HPDE6-E6E7 (cell line): ENCODE measurements around the gene UTP15.

Source experiments
- DNase-seq: peaks from one replicate; pipeline ENCODE4 v3.0.0; 2011; ENCODE audit warnings: missing footprints; ENCODE audit errors: extremely low spot score

The UTP15 gene

GRCh38 chr5:73564675-73565074, 868 bp upstream of the UTP15 start:
- DNase-seq: no peak

GRCh38 chr5:73565969-73566547, 515 bp downstream of the UTP15 start:
- DNase-seq: no peak

GRCh38 chr5:73582285-73583145, 17.0 kb downstream of the UTP15 start:
- no peak for DNase-seq

- no peak for DNase-seq
These were observed 22.4 kb downstream of the UTP15 start for GRCh38 chr5:73587923-73588322.

- peak; percentile 64 for DNase-seq
These were observed 25.7 kb downstream of the UTP15 start for GRCh38 chr5:73591102-73591695.

GRCh38 chr5:73591698-73592501, 26.4 kb downstream of the UTP15 start:
- no peak for DNase-seq

GRCh38 chr5:73592551-73592950, 27.0 kb downstream of the UTP15 start:
- no peak for DNase-seq

- no peak for DNase-seq
These were observed 31.3 kb downstream of the UTP15 start for GRCh38 chr5:73596705-73597328.

GRCh38 chr5:73599380-73599779, 33.8 kb downstream of the UTP15 start:
- DNase-seq: no peak

- DNase-seq: no peak
These were observed 38.5 kb downstream of the UTP15 start for GRCh38 chr5:73603998-73604397.

GRCh38 chr5:73605223-73606087, 39.9 kb downstream of the UTP15 start:
- no peak for DNase-seq

GRCh38 chr5:73606206-73606753, 40.7 kb downstream of the UTP15 start:
- no peak for DNase-seq

GRCh38 chr5:73607228-73607627, 41.7 kb downstream of the UTP15 start:
- DNase-seq: no peak

- DNase-seq: no peak
These were observed 47.3 kb downstream of the UTP15 start for GRCh38 chr5:73612799-73613198.

- DNase-seq: peak; percentile 46
These were observed 49.5 kb downstream of the UTP15 start for GRCh38 chr5:73615085-73615484.

GRCh38 chr5:73615947-73616346, 50.4 kb downstream of the UTP15 start:
- DNase-seq: no peak

GRCh38 chr5:73617510-73618279, 52.2 kb downstream of the UTP15 start:
- DNase-seq: no peak

- DNase-seq: no peak
These were observed 54.2 kb downstream of the UTP15 start for GRCh38 chr5:73619606-73620333.

GRCh38 chr5:73620334-73620687, 54.8 kb downstream of the UTP15 start:
- DNase-seq: no peak
